ENCODE results near the gene DTNBP1. TPM values are rescaled to one million over a fixed set of nuclear protein-coding genes. Genes with fewer than 3 reads are reported as not detected.

DTNBP1 gene
- polyA plus RNA-seq, 3 donors from 2014 or later, result 60.3 to 109 (median 86.4) TPM

- H3K27me3 Mint-ChIP-seq (ENCODE audit: low read depth in 3 of 3), result peaks cover 8 to 35% (median 19%) of the 10 kb centered on the region in 3 donors
- peak overlapping the region; percentile 77 to 91 (median 84) for H3K27ac Mint-ChIP-seq
- H3K4me3 Mint-ChIP-seq, result peak overlapping the region; percentile 51 to 74 (median 71)
- H3K36me3 Mint-ChIP-seq, result peaks cover 11 to 39% (median 11%) of the 10 kb centered on the region in 3 donors
- no peak for DNase-seq
- H3K4me1 Mint-ChIP-seq, result peaks cover 56 to 73% of the 10 kb centered on the region in 2 donors
- no peaks in the 10 kb centered on the region for H3K9me3 Mint-ChIP-seq
Measured at GRCh38 chr6:15506066-15506465, 156.8 kb downstream of the DTNBP1 start.

GRCh38 chr6:15505463-15505918 is 157.3 kb downstream of the DTNBP1 start:
- peaks cover 4 to 34% (median 15%) of the 10 kb centered on the region in 3 donors for H3K27me3 Mint-ChIP-seq (ENCODE audit: low read depth in 3 of 3)
- DNase-seq, result peak; percentile 65 to 76 (median 70)
- H3K9me3 Mint-ChIP-seq, result no peaks in the 10 kb centered on the region
- H3K4me3 Mint-ChIP-seq, result peak overlapping the region; percentile 51 to 74 (median 71)
- peaks cover 11 to 45% (median 11%) of the 10 kb centered on the region in 3 donors for H3K36me3 Mint-ChIP-seq
- peaks cover 56 to 67% of the 10 kb centered on the region in 2 donors for H3K4me1 Mint-ChIP-seq
- H3K27ac Mint-ChIP-seq, result peak overlapping the region; percentile 77 to 91 (median 84)

GRCh38 chr6:15504581-15505350 is 158.1 kb downstream of the DTNBP1 start:
- Mint-ChIP-seq H3K4me1 (peaks cover 55 to 68% of the 10 kb centered on the region in 2 donors), H3K4me3 (peak overlapping the region; percentile 51 to 74 (median 53)), H3K9me3 (no peaks in the 10 kb centered on the region), H3K27me3 (ENCODE audit: low read depth in 3 of 3) (peaks cover 4 to 36% (median 15%) of the 10 kb centered on the region in 3 donors), H3K27ac (peak overlapping the region; percentile 56 to 89 (median 82)), H3K36me3 (peaks cover 11 to 45% (median 11%) of the 10 kb centered on the region in 3 donors)
- DNase-seq, result no peak

GRCh38 chr6:15504040-15504495 is 158.8 kb downstream of the DTNBP1 start:
- DNase-seq, result no peak
- Mint-ChIP-seq H3K27ac (peak overlapping the region; percentile 56 to 89 (median 78)), H3K9me3 (no peaks in the 10 kb centered on the region), H3K27me3 (ENCODE audit: low read depth in 3 of 3) (peaks cover 4 to 40% (median 15%) of the 10 kb centered on the region in 3 donors), H3K36me3 (peaks cover 11 to 44% (median 11%) of the 10 kb centered on the region in 3 donors), H3K4me3 (peak overlapping the region in 3 of 5 donors; percentile 33 to 61 (median 48)), H3K4me1 (peaks cover 50 to 63% of the 10 kb centered on the region in 2 donors)

- H3K4me1 Mint-ChIP-seq, result peaks cover 47 to 58% of the 10 kb centered on the region in 2 donors
- DNase-seq, result no peak
- H3K4me3 Mint-ChIP-seq, result no peak overlapping the region
- H3K27ac Mint-ChIP-seq, result peak overlapping the region in 2 of 6 donors; percentile 15 to 80
- H3K27me3 Mint-ChIP-seq (ENCODE audit: low read depth in 3 of 3), result peaks cover 4 to 43% (median 16%) of the 10 kb centered on the region in 3 donors
- H3K9me3 Mint-ChIP-seq, result no peaks in the 10 kb centered on the region
- peaks cover 11 to 37% (median 11%) of the 10 kb centered on the region in 3 donors for H3K36me3 Mint-ChIP-seq
Measured at GRCh38 chr6:15503346-15503680, 159.5 kb downstream of the DTNBP1 start.

- DNase-seq, result no peak
- H3K27me3 Mint-ChIP-seq (ENCODE audit: low read depth in 3 of 3), result peaks cover 4 to 43% (median 16%) of the 10 kb centered on the region in 3 donors
- no peak overlapping the region for H3K4me3 Mint-ChIP-seq
- peaks cover 11 to 41% (median 14%) of the 10 kb centered on the region in 3 donors for H3K36me3 Mint-ChIP-seq
- H3K9me3 Mint-ChIP-seq, result no peaks in the 10 kb centered on the region
- H3K27ac Mint-ChIP-seq, result peak overlapping the region in 3 of 6 donors; percentile 10 to 31 (median 17)
- H3K4me1 Mint-ChIP-seq, result peaks cover 49 to 62% of the 10 kb centered on the region in 2 donors
Measured at GRCh38 chr6:15502446-15503345, 160.1 kb downstream of the DTNBP1 start.

GRCh38 chr6:15501826-15502445 is 160.9 kb downstream of the DTNBP1 start:
- no peak for DNase-seq
- Mint-ChIP-seq H3K27me3 (ENCODE audit: low read depth in 3 of 3) (peaks cover 4 to 40% (median 13%) of the 10 kb centered on the region in 3 donors), H3K4me3 (no peak overlapping the region), H3K4me1 (peaks cover 45 to 56% of the 10 kb centered on the region in 2 donors), H3K27ac (peak overlapping the region in 1 of 6 donors; percentile 20), H3K36me3 (peaks cover 11 to 42% (median 14%) of the 10 kb centered on the region in 3 donors), H3K9me3 (no peaks in the 10 kb centered on the region)

- Mint-ChIP-seq H3K27ac (peak overlapping the region in 1 of 6 donors; percentile 20), H3K27me3 (ENCODE audit: low read depth in 3 of 3) (peaks cover 4 to 42% (median 14%) of the 10 kb centered on the region in 3 donors), H3K9me3 (no peaks in the 10 kb centered on the region), H3K36me3 (peaks cover 10 to 43% (median 11%) of the 10 kb centered on the region in 3 donors), H3K4me3 (no peak overlapping the region), H3K4me1 (peaks cover 38 to 50% of the 10 kb centered on the region in 2 donors)
- no peak for DNase-seq
Measured at GRCh38 chr6:15500901-15501825, 161.7 kb downstream of the DTNBP1 start.

- Mint-ChIP-seq H3K9me3 (no peaks in the 10 kb centered on the region), H3K4me1 (peaks cover 38 to 50% of the 10 kb centered on the region in 2 donors), H3K36me3 (peaks cover 7 to 50% (median 15%) of the 10 kb centered on the region in 3 donors), H3K27me3 (ENCODE audit: low read depth in 3 of 3) (peaks cover 2 to 41% (median 11%) of the 10 kb centered on the region in 3 donors), H3K4me3 (no peak overlapping the region), H3K27ac (peak overlapping the region in 3 of 6 donors; percentile 45 to 71 (median 53))
- no peak for DNase-seq
Measured at GRCh38 chr6:15500078-15500740, 162.6 kb downstream of the DTNBP1 start.

GRCh38 chr6:15499591-15499990 is 163.2 kb downstream of the DTNBP1 start:
- peaks cover 7 to 41% (median 11%) of the 10 kb centered on the region in 3 donors for H3K27me3 Mint-ChIP-seq (ENCODE audit: low read depth in 3 of 3)
- no peak for DNase-seq
- peaks cover 36 to 48% of the 10 kb centered on the region in 2 donors for H3K4me1 Mint-ChIP-seq
- H3K4me3 Mint-ChIP-seq, result no peak overlapping the region
- peaks cover 7 to 47% (median 15%) of the 10 kb centered on the region in 3 donors for H3K36me3 Mint-ChIP-seq
- H3K9me3 Mint-ChIP-seq, result no peaks in the 10 kb centered on the region
- peak overlapping the region in 2 of 6 donors; percentile 49 to 57 for H3K27ac Mint-ChIP-seq

GRCh38 chr6:15499125-15499524 is 163.7 kb downstream of the DTNBP1 start:
- Mint-ChIP-seq H3K27me3 (ENCODE audit: low read depth in 3 of 3) (peaks cover 7 to 40% (median 10%) of the 10 kb centered on the region in 3 donors), H3K4me3 (no peak overlapping the region), H3K27ac (peak overlapping the region in 1 of 6 donors; percentile 22), H3K4me1 (peaks cover 32 to 44% of the 10 kb centered on the region in 2 donors), H3K36me3 (peaks cover 4 to 44% (median 11%) of the 10 kb centered on the region in 3 donors), H3K9me3 (no peaks in the 10 kb centered on the region)
- no peak for DNase-seq
